ENCODE measurements around the gene CDH23.

GRCh38 chr10:71435571-71436267 is 39.0 kb downstream of the CDH23 start:
- TF ChIP-seq EZH2 (IDR thresholded peaks at IDR 0.05; ENCODE audit: insufficient read depth, poor library complexity, severe bottlenecking), result no peak
- no peak for TF ChIP-seq EZH2phosphoT487 (IDR thresholded peaks at IDR 0.05; ENCODE audit: insufficient read depth, low read depth)

Measured in GM23248 (cell line).